ENCODE data around the gene ZDHHC24. TPM values are rescaled to one million over a fixed set of nuclear protein-coding genes. Genes with fewer than 3 reads are reported as not detected.

The ZDHHC24 gene
- total RNA-seq, 1 donor from 2014 or later, result 19.0 TPM

DNA sequence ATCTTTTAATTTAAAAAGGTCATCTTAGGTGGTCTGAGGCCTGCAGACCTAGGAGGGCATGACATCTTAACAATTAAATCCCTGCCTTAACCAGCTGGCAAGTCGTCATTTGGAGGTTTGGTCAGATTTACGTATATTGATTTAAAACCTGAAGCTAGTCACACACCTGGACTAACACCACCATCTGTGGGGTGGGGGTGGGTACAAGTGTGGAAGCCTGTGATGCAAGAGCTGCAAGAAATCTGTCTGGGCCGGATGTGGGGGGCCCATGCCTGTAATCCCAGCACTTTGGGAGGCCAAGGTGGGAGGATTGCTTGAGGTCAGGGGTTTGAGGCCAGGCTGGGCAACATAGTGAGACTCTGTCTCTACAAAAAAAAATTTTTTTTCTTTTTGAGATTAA, 35.4 kb upstream of the ZDHHC24 start:
- ATAC-seq (ENCODE audit: low read depth) (no peak), DNase-seq (no peak)
- intact Hi-C loops (cut with micrococcal nuclease), result no loop called here
- POLR2A ChIA-PET, result interaction anchor here (0.7 to 3.4 kb wide), 3 partner anchors 26 to 96 kb away, joined by 4 to 52 read pairs (median 5); partner anchors contain the start of genes RBM4 and RBM4B
- Mint-ChIP-seq H3K4me3 (no peak overlapping the region), H3K27me3 (peaks cover 2% of the 10 kb centered on the region), H3K9me3 (peaks cover 9% of the 10 kb centered on the region), H3K27ac (no peak overlapping the region), H3K36me3 (ENCODE audit: low read depth) (no peaks in the 10 kb centered on the region), H3K4me1 (peaks cover 7% of the 10 kb centered on the region)
- CTCF ChIA-PET, result interaction anchor here (0.9 to 5.8 kb wide), 5 partner anchors 8 to 98 kb away, joined by 3 to 186 read pairs (median 4); partner anchors contain the start of genes CTSF and RBM4B
- TF ChIP-seq, protein P1, sequence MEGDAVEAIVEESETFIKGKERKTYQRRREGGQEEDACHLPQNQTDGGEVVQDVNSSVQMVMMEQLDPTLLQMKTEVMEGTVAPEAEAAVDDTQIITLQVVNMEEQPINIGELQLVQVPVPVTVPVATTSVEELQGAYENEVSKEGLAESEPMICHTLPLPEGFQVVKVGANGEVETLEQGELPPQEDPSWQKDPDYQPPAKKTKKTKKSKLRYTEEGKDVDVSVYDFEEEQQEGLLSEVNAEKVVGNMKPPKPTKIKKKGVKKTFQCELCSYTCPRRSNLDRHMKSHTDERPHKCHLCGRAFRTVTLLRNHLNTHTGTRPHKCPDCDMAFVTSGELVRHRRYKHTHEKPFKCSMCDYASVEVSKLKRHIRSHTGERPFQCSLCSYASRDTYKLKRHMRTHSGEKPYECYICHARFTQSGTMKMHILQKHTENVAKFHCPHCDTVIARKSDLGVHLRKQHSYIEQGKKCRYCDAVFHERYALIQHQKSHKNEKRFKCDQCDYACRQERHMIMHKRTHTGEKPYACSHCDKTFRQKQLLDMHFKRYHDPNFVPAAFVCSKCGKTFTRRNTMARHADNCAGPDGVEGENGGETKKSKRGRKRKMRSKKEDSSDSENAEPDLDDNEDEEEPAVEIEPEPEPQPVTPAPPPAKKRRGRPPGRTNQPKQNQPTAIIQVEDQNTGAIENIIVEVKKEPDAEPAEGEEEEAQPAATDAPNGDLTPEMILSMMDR (IDR thresholded peaks at IDR 0.05), result no peak

DNA sequence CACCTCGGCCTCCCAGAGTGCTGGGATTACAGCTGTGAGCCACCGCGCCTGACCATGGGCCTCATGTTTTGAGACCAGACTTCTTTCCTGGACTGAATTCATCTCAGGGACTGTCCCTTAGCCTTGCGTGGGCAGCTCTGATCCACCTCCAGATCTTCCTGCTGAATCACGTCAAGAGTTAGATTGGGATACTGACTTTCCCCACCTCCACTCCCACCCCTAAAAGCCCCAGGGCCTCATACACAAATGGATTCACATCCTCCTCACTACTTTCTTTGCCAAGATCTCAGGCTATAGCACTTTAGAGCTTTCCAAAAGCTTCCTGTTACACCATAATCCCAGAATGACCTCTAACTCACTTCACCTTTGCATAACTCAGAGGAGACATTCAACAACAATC, 35.0 kb upstream of the ZDHHC24 start:
- Mint-ChIP-seq H3K27me3 (peaks cover 2% of the 10 kb centered on the region), H3K9me3 (peaks cover 9% of the 10 kb centered on the region), H3K27ac (no peak overlapping the region), H3K4me1 (peaks cover 7% of the 10 kb centered on the region), H3K36me3 (ENCODE audit: low read depth) (no peaks in the 10 kb centered on the region), H3K4me3 (no peak overlapping the region)
- TF ChIP-seq, protein P1 (IDR thresholded peaks at IDR 0.05), result no peak
- ATAC-seq (ENCODE audit: low read depth) (no peak), DNase-seq (no peak)
- intact Hi-C loops (cut with micrococcal nuclease), result no loop called here
- ChIA-PET POLR2A (interaction anchor here (0.5 to 3.4 kb wide), 3 partner anchors 56 to 97 kb away, joined by 3 to 52 read pairs (median 5); partner anchors contain the start of genes RBM4 and RBM4B), CTCF (interaction anchor here (0.9 to 5.8 kb wide), 4 partner anchors 9 to 98 kb away, joined by 3 to 186 read pairs (median 4); partner anchors contain the start of genes CTSF and RBM4B)

DNA sequence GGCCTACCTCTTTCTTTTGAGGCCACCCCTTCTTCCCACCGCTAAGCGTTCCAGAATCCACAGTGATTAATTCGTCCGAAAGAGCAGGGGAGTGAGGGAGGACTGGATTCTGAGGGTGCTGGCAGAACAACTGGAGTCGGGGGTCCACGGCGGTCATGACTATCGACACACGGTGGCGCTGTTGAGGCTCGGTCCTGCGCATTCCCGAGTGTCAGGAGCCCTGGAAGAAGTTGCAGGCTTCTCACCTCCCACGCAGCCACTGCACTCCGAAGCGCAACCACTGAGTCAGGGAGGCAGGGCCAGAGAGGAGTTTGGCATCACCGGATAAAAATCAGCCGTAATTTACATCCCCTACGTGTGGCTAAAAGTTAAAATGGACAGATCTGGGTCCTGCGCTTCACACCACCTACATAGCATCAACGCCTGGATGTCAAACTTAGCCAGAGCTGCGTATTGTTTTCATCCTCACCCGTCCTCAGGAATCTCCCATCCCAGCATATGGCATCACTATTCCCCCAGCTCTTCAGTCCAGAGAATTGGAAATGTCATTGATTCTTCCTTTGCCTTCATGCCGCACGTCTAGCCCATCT, 33.3 kb upstream of the ZDHHC24 start:
- no peak overlapping the region for H3K27ac Mint-ChIP-seq
- TF ChIP-seq, protein P1 (IDR thresholded peaks at IDR 0.05), result peak; percentile 42

DNA sequence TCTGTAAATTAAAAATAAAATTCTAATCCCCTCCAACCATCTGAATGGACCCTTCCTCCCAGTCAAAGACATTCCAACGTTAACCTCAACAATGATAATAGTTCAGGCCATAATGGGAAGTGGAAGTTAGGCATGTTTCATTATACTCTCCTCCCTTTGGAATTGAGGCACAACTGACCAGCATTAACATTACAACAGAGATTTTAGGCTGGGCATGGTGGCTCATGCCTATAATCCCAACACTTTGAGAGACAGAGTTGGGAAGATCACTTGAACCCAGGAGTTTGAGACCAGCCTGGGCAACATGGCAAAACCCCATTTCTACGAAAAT, 25.0 kb upstream of the ZDHHC24 start:
- H3K27me3 Mint-ChIP-seq, result peaks cover 27% of the 10 kb centered on the region
- no peaks in the 10 kb centered on the region for H3K9me3 Mint-ChIP-seq
- ATAC-seq (ENCODE audit: low read depth) (no peak), DNase-seq (no peak)
- peaks cover 13% of the 10 kb centered on the region for H3K4me1 Mint-ChIP-seq
- intact Hi-C loops (cut with micrococcal nuclease), result no loop called here
- CTCF ChIA-PET, result no interaction called here
- POLR2A ChIA-PET, result no interaction called here
- TF ChIP-seq, protein P1 (IDR thresholded peaks at IDR 0.05), result no peak
- no peak overlapping the region for H3K27ac Mint-ChIP-seq
- H3K36me3 Mint-ChIP-seq (ENCODE audit: low read depth), result no peaks in the 10 kb centered on the region
- no peak overlapping the region for H3K4me3 Mint-ChIP-seq

More for the DNA sequence above, 33.3 kb upstream of the ZDHHC24 start:
- Mint-ChIP-seq H3K4me3 (no peak overlapping the region), H3K27me3 (peaks cover 13% of the 10 kb centered on the region), H3K4me1 (peaks cover 7% of the 10 kb centered on the region), H3K36me3 (ENCODE audit: low read depth) (no peaks in the 10 kb centered on the region), H3K9me3 (peaks cover 9% of the 10 kb centered on the region)
- DNase-seq, result peak; percentile 76
- peak; percentile 88 for ATAC-seq (ENCODE audit: low read depth)
- POLR2A ChIA-PET, result interaction anchor here (1.1 to 3.4 kb wide), 5 partner anchors 12 to 99 kb away, joined by 3 to 52 read pairs (median 5); partner anchors contain the start of genes RBM14, RBM4 and RBM4B
- intact Hi-C loops (cut with micrococcal nuclease), result loop anchor here (1.0 kb wide), 5 partner anchors 32 to 255 kb away; partner anchors contain the start of gene RBM4
- CTCF ChIA-PET, result interaction anchor here (0.9 to 5.8 kb wide), 13 partner anchors 12 to 265 kb away, joined by 3 to 186 read pairs (median 4); partner anchors contain the start of genes CCDC87, RBM4B and ZDHHC24

DNA sequence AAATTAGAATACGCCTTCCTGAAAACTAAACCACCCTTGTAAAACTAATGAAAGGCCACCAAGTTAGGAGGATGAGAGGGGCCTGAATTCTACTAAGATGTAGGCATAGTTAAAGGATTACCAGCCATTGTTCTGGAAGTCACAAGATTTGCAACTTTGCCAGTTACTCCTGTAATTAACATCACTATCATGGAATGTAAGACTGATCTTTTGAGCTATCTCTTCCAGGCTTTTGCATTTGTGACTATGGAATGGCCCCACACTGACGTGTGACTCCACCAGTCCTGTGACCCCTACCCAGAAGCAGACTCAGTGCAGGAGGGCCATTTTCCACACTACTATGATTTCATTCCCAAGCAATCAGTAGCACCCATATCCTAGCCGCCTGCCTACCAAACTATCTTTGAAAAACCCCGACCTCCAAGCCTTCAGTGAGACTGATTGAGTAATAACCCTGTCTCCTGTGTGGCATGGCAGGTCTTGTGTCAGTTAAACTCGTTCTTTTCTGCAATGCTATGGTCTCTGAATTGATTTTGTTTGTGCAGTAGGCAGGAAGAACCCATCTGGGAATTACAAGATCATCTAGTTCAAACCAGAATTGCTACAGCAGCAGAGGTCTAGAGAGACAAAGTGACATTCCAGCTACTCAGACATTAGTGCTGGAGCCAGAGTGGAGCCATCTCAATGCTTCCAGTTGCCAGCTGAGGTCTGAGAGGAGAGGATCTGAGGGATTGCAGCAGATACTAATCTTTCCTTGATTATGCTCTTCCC, 24.4 kb upstream of the ZDHHC24 start:
- Mint-ChIP-seq H3K4me1 (peaks cover 13% of the 10 kb centered on the region), H3K36me3 (ENCODE audit: low read depth) (no peaks in the 10 kb centered on the region), H3K27me3 (peaks cover 22% of the 10 kb centered on the region), H3K4me3 (no peak overlapping the region), H3K9me3 (no peaks in the 10 kb centered on the region), H3K27ac (no peak overlapping the region)
- ChIA-PET CTCF (no interaction called here), POLR2A (interaction anchor here (1.1 kb wide), 1 partner anchor 108 kb away, joined by 5 read pairs; the partner anchor contains the start of gene RBM4B)
- TF ChIP-seq, protein P1 (IDR thresholded peaks at IDR 0.05), result no peak
- DNase-seq, result no peak
- intact Hi-C loops (cut with micrococcal nuclease), result no loop called here
- ATAC-seq (ENCODE audit: low read depth), result no peak
